ENCODE measurements around the gene REEP1. TPM values are rescaled to one million over a fixed set of nuclear protein-coding genes. Genes with fewer than 3 reads are reported as not detected.
"Not testable (repeated sequence)": the region's sequence is repeated elsewhere in the genome, so short reads cannot be mapped to it uniquely, and the experiment has no call there.

The REEP1 gene
- total RNA-seq, 1 experiment from 2014 or later = not detected

DNA sequence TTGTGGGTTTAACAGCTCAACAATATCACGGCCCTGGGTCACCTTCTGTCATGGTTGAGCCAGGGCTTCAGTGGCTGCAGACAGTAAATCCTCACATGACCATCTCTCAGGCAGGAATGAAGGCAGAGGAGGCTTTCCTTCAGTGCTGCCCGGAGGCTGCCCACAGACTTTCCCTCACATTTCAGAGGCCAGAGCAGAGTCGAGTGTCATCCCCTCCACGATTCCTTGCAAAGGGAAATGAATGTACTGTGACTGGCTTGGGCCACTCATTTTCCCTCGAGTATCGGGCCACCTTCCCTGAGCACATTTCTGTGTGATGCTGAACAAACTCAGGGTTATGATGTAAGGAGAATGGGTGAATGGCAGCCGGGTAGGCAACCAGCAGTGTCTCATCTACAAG lies 10.0 kb upstream of the REEP1 start:
- TF ChIP-seq, protein P1, sequence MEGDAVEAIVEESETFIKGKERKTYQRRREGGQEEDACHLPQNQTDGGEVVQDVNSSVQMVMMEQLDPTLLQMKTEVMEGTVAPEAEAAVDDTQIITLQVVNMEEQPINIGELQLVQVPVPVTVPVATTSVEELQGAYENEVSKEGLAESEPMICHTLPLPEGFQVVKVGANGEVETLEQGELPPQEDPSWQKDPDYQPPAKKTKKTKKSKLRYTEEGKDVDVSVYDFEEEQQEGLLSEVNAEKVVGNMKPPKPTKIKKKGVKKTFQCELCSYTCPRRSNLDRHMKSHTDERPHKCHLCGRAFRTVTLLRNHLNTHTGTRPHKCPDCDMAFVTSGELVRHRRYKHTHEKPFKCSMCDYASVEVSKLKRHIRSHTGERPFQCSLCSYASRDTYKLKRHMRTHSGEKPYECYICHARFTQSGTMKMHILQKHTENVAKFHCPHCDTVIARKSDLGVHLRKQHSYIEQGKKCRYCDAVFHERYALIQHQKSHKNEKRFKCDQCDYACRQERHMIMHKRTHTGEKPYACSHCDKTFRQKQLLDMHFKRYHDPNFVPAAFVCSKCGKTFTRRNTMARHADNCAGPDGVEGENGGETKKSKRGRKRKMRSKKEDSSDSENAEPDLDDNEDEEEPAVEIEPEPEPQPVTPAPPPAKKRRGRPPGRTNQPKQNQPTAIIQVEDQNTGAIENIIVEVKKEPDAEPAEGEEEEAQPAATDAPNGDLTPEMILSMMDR (IDR thresholded peaks at IDR 0.05; ENCODE audit: unreplicated experiment) = no peak
- BruUV-seq (replicated peaks) = no TSS peak
- peaks cover 24% of the 10 kb centered on the region for H3K27me3 Mint-ChIP-seq (ENCODE audit: insufficient read depth, unreplicated experiment)
- H3K4me3 Mint-ChIP-seq (ENCODE audit: unreplicated experiment) = no peak overlapping the region
- no peaks in the 10 kb centered on the region for H3K9me3 Mint-ChIP-seq (ENCODE audit: unreplicated experiment)
- H3K4me1 Mint-ChIP-seq (ENCODE audit: insufficient read depth, unreplicated experiment) = no peaks in the 10 kb centered on the region
- intact Hi-C loops (cut with micrococcal nuclease) = no loop called here
- no peak for DNase-seq (ENCODE audit: unreplicated experiment)
- CTCF ChIA-PET = no interaction called here
- POLR2A ChIA-PET = no interaction called here
- H3K27ac Mint-ChIP-seq (ENCODE audit: low read depth, unreplicated experiment) = no peak overlapping the region
- no peaks in the 10 kb centered on the region for H3K36me3 Mint-ChIP-seq (ENCODE audit: insufficient read depth, unreplicated experiment)

DNA sequence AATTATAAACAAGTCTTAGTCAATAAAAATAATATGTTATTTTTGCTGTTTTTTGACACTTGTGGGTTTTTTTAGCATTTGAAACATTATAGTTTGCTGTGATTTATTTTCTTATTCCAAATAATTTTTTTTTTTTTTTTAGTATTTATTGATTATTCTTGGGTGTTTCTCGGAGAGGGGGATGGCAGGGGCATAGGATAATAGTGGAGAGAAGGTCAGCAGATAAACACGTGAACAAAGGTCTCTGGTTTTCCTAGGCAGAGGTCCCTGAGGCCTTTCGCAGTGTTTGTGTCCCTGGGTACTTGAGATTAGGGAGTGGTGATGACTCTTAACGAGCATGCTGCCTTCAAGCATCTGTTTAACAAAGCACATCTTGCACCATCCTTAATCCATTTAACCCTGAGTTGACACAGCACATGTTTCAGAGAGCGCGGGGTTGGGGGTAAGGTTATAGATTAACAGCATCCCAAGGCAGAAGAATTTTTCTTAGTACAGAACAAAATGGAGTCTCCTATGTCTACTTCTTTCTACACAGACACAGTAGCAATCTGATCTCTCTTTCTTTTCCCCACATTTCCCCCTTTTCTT lies 8.5 kb upstream of the REEP1 start:
- H3K4me1 Mint-ChIP-seq (ENCODE audit: insufficient read depth, unreplicated experiment); H3K9me3 Mint-ChIP-seq (ENCODE audit: unreplicated experiment); POLR2A ChIA-PET; H3K4me3 Mint-ChIP-seq (ENCODE audit: unreplicated experiment); H3K36me3 Mint-ChIP-seq (ENCODE audit: insufficient read depth, unreplicated experiment); H3K27ac Mint-ChIP-seq (ENCODE audit: low read depth, unreplicated experiment); BruUV-seq (replicated peaks); CTCF ChIA-PET; DNase-seq (ENCODE audit: unreplicated experiment); intact Hi-C loops (cut with micrococcal nuclease): not testable (repeated sequence)
- H3K27me3 Mint-ChIP-seq (ENCODE audit: insufficient read depth, unreplicated experiment) = peaks cover 32% of the 10 kb centered on the region

- POLR2A ChIA-PET = no interaction called here
- no peaks in the 10 kb centered on the region for H3K36me3 Mint-ChIP-seq (ENCODE audit: insufficient read depth, unreplicated experiment)
- intact Hi-C loops (cut with micrococcal nuclease) = no loop called here
Observed at GRCh38 chr2:86344404-86344803, 7.0 kb upstream of the REEP1 start.

GRCh38 chr2:86342488-86342887 lies 5.1 kb upstream of the REEP1 start:
- DNase-seq (ENCODE audit: unreplicated experiment) = no peak
- Mint-ChIP-seq H3K4me3 (ENCODE audit: unreplicated experiment) (no peak overlapping the region), H3K4me1 (ENCODE audit: insufficient read depth, unreplicated experiment) (peaks cover 6% of the 10 kb centered on the region), H3K9me3 (ENCODE audit: unreplicated experiment) (no peaks in the 10 kb centered on the region), H3K36me3 (ENCODE audit: insufficient read depth, unreplicated experiment) (no peaks in the 10 kb centered on the region), H3K27me3 (ENCODE audit: insufficient read depth, unreplicated experiment) (peaks cover 51% of the 10 kb centered on the region), H3K27ac (ENCODE audit: low read depth, unreplicated experiment) (no peak overlapping the region)
- TF ChIP-seq, protein P1 (IDR thresholded peaks at IDR 0.05; ENCODE audit: unreplicated experiment) = no peak
- ChIA-PET CTCF (no interaction called here), POLR2A (no interaction called here)
- intact Hi-C loops (cut with micrococcal nuclease) = no loop called here
- BruUV-seq (replicated peaks) = no TSS peak

More at GRCh38 chr2:86344404-86344803, 7.0 kb upstream of the REEP1 start:
- H3K27ac Mint-ChIP-seq (ENCODE audit: low read depth, unreplicated experiment) = no peak overlapping the region
- BruUV-seq (replicated peaks) = no TSS peak
- DNase-seq (ENCODE audit: unreplicated experiment) = no peak
- H3K4me3 Mint-ChIP-seq (ENCODE audit: unreplicated experiment) = no peak overlapping the region
- H3K4me1 Mint-ChIP-seq (ENCODE audit: insufficient read depth, unreplicated experiment) = no peaks in the 10 kb centered on the region
- TF ChIP-seq, protein P1 (IDR thresholded peaks at IDR 0.05; ENCODE audit: unreplicated experiment) = no peak
- H3K27me3 Mint-ChIP-seq (ENCODE audit: insufficient read depth, unreplicated experiment) = peaks cover 46% of the 10 kb centered on the region
- no peaks in the 10 kb centered on the region for H3K9me3 Mint-ChIP-seq (ENCODE audit: unreplicated experiment)
- CTCF ChIA-PET = interaction anchor here (0.8 kb wide), 1 partner anchor 29 kb away, joined by 3 read pairs; no protein-coding TSS in a partner anchor

DNA sequence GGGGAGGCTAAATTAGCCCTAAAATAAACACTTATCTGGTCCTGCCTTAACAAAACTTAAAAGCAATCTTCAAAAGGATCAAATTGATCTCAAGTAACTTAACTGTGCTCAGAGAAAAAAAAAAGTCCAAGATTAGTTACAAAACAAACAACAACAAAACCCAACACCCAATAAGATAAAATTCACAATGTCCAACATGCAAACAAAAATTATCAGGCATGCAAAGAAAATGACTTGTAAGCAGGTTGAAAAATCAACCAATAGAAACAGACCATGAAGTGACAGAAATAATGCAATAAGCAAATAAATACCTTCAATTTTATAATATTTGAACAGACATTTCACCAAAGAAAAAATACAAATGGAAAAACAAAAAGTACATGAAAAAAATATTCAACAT lies 4.0 kb upstream of the REEP1 start:
- Mint-ChIP-seq H3K4me3 (ENCODE audit: unreplicated experiment) (no peak overlapping the region), H3K4me1 (ENCODE audit: insufficient read depth, unreplicated experiment) (peaks cover 10% of the 10 kb centered on the region), H3K27me3 (ENCODE audit: insufficient read depth, unreplicated experiment) (peaks cover 45% of the 10 kb centered on the region), H3K9me3 (ENCODE audit: unreplicated experiment) (no peaks in the 10 kb centered on the region), H3K36me3 (ENCODE audit: insufficient read depth, unreplicated experiment) (no peaks in the 10 kb centered on the region), H3K27ac (ENCODE audit: low read depth, unreplicated experiment) (no peak overlapping the region)
- CTCF ChIA-PET = no interaction called here
- TF ChIP-seq, protein P1 (IDR thresholded peaks at IDR 0.05; ENCODE audit: unreplicated experiment) = no peak
- intact Hi-C loops (cut with micrococcal nuclease) = no loop called here
- POLR2A ChIA-PET = interaction anchor here (1.1 kb wide), 1 partner anchor 19 kb away, joined by 4 read pairs; no protein-coding TSS in a partner anchor
- BruUV-seq (replicated peaks) = no TSS peak
- DNase-seq (ENCODE audit: unreplicated experiment) = no peak

Data from MCF 10A (cell line).